Neuronal stem cell (in vitro differentiated cells): ENCODE measurements around the gene GTF2H1.
A peak's percentile ranks its signal among the peaks of the same experiment; 100 is the strongest.

Source experiments
- DNase-seq: peaks from one replicate; pipeline ENCODE4 v3.0.0-alpha.2; 2013; ENCODE audit warnings: low spot score
- H2AFZ ChIP-seq: one replicate; pipeline ENCODE4 v1.6.1; 2013; ENCODE audit warnings: mild to moderate bottlenecking, low read length, inconsistent platforms
- H2AK5ac ChIP-seq: 2 replicates; pipeline ENCODE4 v1.6.1; 2013; ENCODE audit warnings: low read depth, mild to moderate bottlenecking, inconsistent platforms, low read length, moderate library complexity, mixed read lengths
- H2BK120ac ChIP-seq: 2 replicates; pipeline ENCODE4 v1.6.1; 2013; ENCODE audit warnings: low read depth, mild to moderate bottlenecking, inconsistent platforms, low read length, moderate library complexity, mixed read lengths
- H2BK12ac ChIP-seq: one replicate; pipeline ENCODE4 v1.6.1; 2013; ENCODE audit warnings: low read length, inconsistent platforms
- H2BK15ac ChIP-seq: 2 replicates; pipeline ENCODE4 v1.6.1; 2013; ENCODE audit warnings: mild to moderate bottlenecking, low read length, inconsistent platforms, mixed read lengths
- H2BK5ac ChIP-seq: one replicate; pipeline ENCODE4 v1.6.1; 2013; ENCODE audit warnings: inconsistent platforms, mild to moderate bottlenecking, low read length, moderate library complexity
- H3K14ac ChIP-seq: one replicate; pipeline ENCODE4 v1.6.1; 2013; ENCODE audit warnings: low read length, inconsistent platforms
- H3K18ac ChIP-seq: 2 replicates; pipeline ENCODE4 v1.6.1; 2013; ENCODE audit warnings: low read length, inconsistent platforms
- H3K23ac ChIP-seq: 2 replicates; pipeline ENCODE4 v1.6.1; 2013; ENCODE audit warnings: low read depth, mild to moderate bottlenecking, mixed read lengths, low read length, inconsistent platforms; ENCODE audit not compliant: poor library complexity
- H3K27ac ChIP-seq: replicated peaks from 3 replicates; pipeline ENCODE4 v1.5.1; 2013; ENCODE audit warnings: low read length, inconsistent platforms
- H3K27me3 ChIP-seq, 3 experiments: 2 replicates each; pipeline ENCODE4 v1.6.1; 2013; ENCODE audit warnings: low read length in 3 of 3, mild to moderate bottlenecking in 2 of 3, inconsistent platforms in 1 of 3, low read depth in 1 of 3, mixed read lengths in 1 of 3, moderate library complexity in 1 of 3; ENCODE audit not compliant: control insufficient read depth in 3 of 3, insufficient read depth in 3 of 3
- H3K36me3 ChIP-seq, 2 donors: replicated peaks in 1 of 2; 2 replicates each; pipeline ENCODE4 v1.6.1; 2013; ENCODE audit warnings: low read length in 2 of 2; ENCODE audit not compliant: control insufficient read depth in 2 of 2, insufficient read depth in 2 of 2
- H3K4ac ChIP-seq: 2 replicates; pipeline ENCODE4 v1.6.1; 2013; ENCODE audit warnings: inconsistent platforms, mild to moderate bottlenecking, low read length, moderate library complexity
- H3K4me1 ChIP-seq, 2 donors: 1 replicate in 1 of 2; 2 replicates in 1 of 2; pipeline ENCODE4 v1.6.1; 2013; ENCODE audit warnings: low read length in 2 of 2, low read depth in 1 of 2; ENCODE audit not compliant: control insufficient read depth in 2 of 2, insufficient read depth in 1 of 2
- H3K4me2 ChIP-seq: one replicate; pipeline ENCODE4 v1.6.1; 2013; ENCODE audit warnings: mild to moderate bottlenecking, low read length, inconsistent platforms; ENCODE audit not compliant: insufficient read depth, poor library complexity, severe bottlenecking
- H3K4me3 ChIP-seq, 2 donors: 2 replicates each; pipeline ENCODE4 v1.5.1; 2013; ENCODE audit warnings: low read length in 2 of 2, mild to moderate bottlenecking in 2 of 2, inconsistent platforms in 1 of 2, moderate library complexity in 1 of 2
- H3K79me1 ChIP-seq: one replicate; pipeline ENCODE4 v1.6.1; 2013; ENCODE audit warnings: low read depth, mild to moderate bottlenecking, inconsistent platforms, low read length, moderate library complexity
- H3K9ac ChIP-seq: one replicate; pipeline ENCODE4 v1.6.1; 2013; ENCODE audit warnings: mild to moderate bottlenecking, low read depth, low read length, inconsistent platforms; ENCODE audit not compliant: poor library complexity
- H3K9me3 ChIP-seq, 2 donors: replicated peaks in 1 of 2; 2 replicates each; pipeline versions ENCODE3 to v1.6.1; 2013; ENCODE audit warnings: low read length in 2 of 2, mild to moderate bottlenecking in 2 of 2, inconsistent platforms in 1 of 2, low read depth in 1 of 2, mixed read lengths in 1 of 2, moderate library complexity in 1 of 2; ENCODE audit not compliant: control insufficient read depth in 2 of 2, insufficient read depth in 1 of 2
- H4K8ac ChIP-seq: one replicate; pipeline ENCODE4 v1.6.1; 2013; ENCODE audit warnings: low read depth, mild to moderate bottlenecking, inconsistent platforms, low read length, moderate library complexity
- H4K91ac ChIP-seq: one replicate; pipeline ENCODE4 v1.6.1; 2013; ENCODE audit warnings: low read length, low read depth, mild to moderate bottlenecking, inconsistent platforms; ENCODE audit not compliant: poor library complexity
- WGBS, 2 donors: extraction: QIAGEN DNeasy Blood & Tissue Kit; methylation state at CpG; one replicate each; pipeline ENCODE4 v1.1.7; 2013; ENCODE audit warnings: missing lambda C conversion rate in 2 of 2, mixed read lengths in 1 of 2; ENCODE audit not compliant: insufficient read length in 2 of 2, insufficient replicate concordance in 1 of 2; ENCODE audit errors: extremely low coverage in 2 of 2; 5-methylcytosine and 5-hydroxymethylcytosine counted together

The GTF2H1 gene

GRCh38 chr11:18319914-18320313 lies 2.5 kb upstream of the GTF2H1 start:
- no peak overlapping the region for H3K4ac ChIP-seq
- no peak overlapping the region for H2AFZ ChIP-seq
- peaks cover 3 to 17% of the 10 kb centered on the region in 2 donors for H3K4me1 ChIP-seq
- H3K4me3 ChIP-seq, result no peak overlapping the region
- H3K36me3 ChIP-seq, result peaks cover 0 to 27% of the 10 kb centered on the region in 2 donors
- H3K9ac ChIP-seq, result no peak overlapping the region
- H3K27me3 ChIP-seq, result no peaks in the 10 kb centered on the region
- no peak overlapping the region for H2BK5ac ChIP-seq
- H3K79me1 ChIP-seq, result peaks cover 8% of the 10 kb centered on the region
- H2BK12ac ChIP-seq, result no peak overlapping the region
- DNase-seq, result no peak
- no peak overlapping the region for H2AK5ac ChIP-seq
- H3K4me2 ChIP-seq, result no peak overlapping the region
- H2BK15ac ChIP-seq, result no peak overlapping the region
- no peak overlapping the region for H3K14ac ChIP-seq
- H3K27ac ChIP-seq, result no peak overlapping the region
- no peak overlapping the region for H3K23ac ChIP-seq
- no peak overlapping the region for H2BK120ac ChIP-seq
- no peak overlapping the region for H4K91ac ChIP-seq
- H3K9me3 ChIP-seq, result no peaks in the 10 kb centered on the region
- H3K18ac ChIP-seq, result no peak overlapping the region
- H4K8ac ChIP-seq, result no peak overlapping the region
- WGBS, 2 donors, result no CpG with 5 or more reads among the region's 3 CpGs

GRCh38 chr11:18320617-18321016 lies 1.8 kb upstream of the GTF2H1 start:
- H4K8ac ChIP-seq, result no peak overlapping the region
- H3K4me2 ChIP-seq, result no peak overlapping the region
- H3K36me3 ChIP-seq, result peaks cover 0 to 34% of the 10 kb centered on the region in 2 donors
- no peak overlapping the region for H2BK15ac ChIP-seq
- H4K91ac ChIP-seq, result no peak overlapping the region
- no peak overlapping the region for H3K9ac ChIP-seq
- no peak overlapping the region for H3K4ac ChIP-seq
- H2BK5ac ChIP-seq, result no peak overlapping the region
- H3K9me3 ChIP-seq, result no peaks in the 10 kb centered on the region
- H3K27ac ChIP-seq, result no peak overlapping the region
- no peak overlapping the region for H3K18ac ChIP-seq
- H3K4me1 ChIP-seq, result peaks cover 3 to 17% of the 10 kb centered on the region in 2 donors
- no peak overlapping the region for H2BK12ac ChIP-seq
- H3K14ac ChIP-seq, result no peak overlapping the region
- H3K79me1 ChIP-seq, result peaks cover 8% of the 10 kb centered on the region
- no peak overlapping the region for H2AFZ ChIP-seq
- H3K23ac ChIP-seq, result no peak overlapping the region
- no peak overlapping the region for H2AK5ac ChIP-seq
- DNase-seq, result no peak
- H3K4me3 ChIP-seq, result peak overlapping the region in 1 of 2 donors; percentile 70
- H2BK120ac ChIP-seq, result no peak overlapping the region
- H3K27me3 ChIP-seq, result no peaks in the 10 kb centered on the region

GRCh38 chr11:18321578-18321968 lies 794 bp upstream of the GTF2H1 start:
- no CpG with 5 or more reads among the region's 4 CpGs for WGBS, 2 donors
- Histone ChIP-seq H3K23ac (no peak overlapping the region), H2AFZ (peak overlapping the region; percentile 95), H3K4me3 (peak overlapping the region; percentile 70 to 95), H3K4me1 (peaks cover 3 to 17% of the 10 kb centered on the region in 2 donors), H3K4ac (no peak overlapping the region), H4K8ac (no peak overlapping the region), H3K18ac (no peak overlapping the region), H3K9ac (no peak overlapping the region), H3K36me3 (peaks cover 0 to 36% of the 10 kb centered on the region in 2 donors), H3K14ac (no peak overlapping the region), H3K9me3 (no peaks in the 10 kb centered on the region), H3K4me2 (peak overlapping the region; percentile 47), H3K27me3 (no peaks in the 10 kb centered on the region), H4K91ac (no peak overlapping the region), H3K79me1 (peaks cover 6% of the 10 kb centered on the region), H2AK5ac (no peak overlapping the region), H2BK12ac (no peak overlapping the region), H3K27ac (no peak overlapping the region), H2BK5ac (peak overlapping the region; percentile 100), H2BK120ac (no peak overlapping the region), H2BK15ac (no peak overlapping the region)
- DNase-seq, result no peak

- Histone ChIP-seq H2BK120ac (no peak overlapping the region), H3K9me3 (no peaks in the 10 kb centered on the region), H3K14ac (no peak overlapping the region), H3K4me3 (peak overlapping the region; percentile 70 to 95), H4K8ac (no peak overlapping the region), H2AFZ (peak overlapping the region; percentile 95), H3K36me3 (peaks cover 2 to 41% of the 10 kb centered on the region in 2 donors), H2AK5ac (no peak overlapping the region), H3K9ac (peak overlapping the region; percentile 86), H2BK15ac (no peak overlapping the region), H3K79me1 (peaks cover 6% of the 10 kb centered on the region), H2BK12ac (no peak overlapping the region), H3K4ac (no peak overlapping the region), H3K4me2 (peak overlapping the region; percentile 70), H3K4me1 (peaks cover 3 to 17% of the 10 kb centered on the region in 2 donors), H3K18ac (no peak overlapping the region), H4K91ac (no peak overlapping the region), H2BK5ac (peak overlapping the region; percentile 100), H3K27me3 (no peaks in the 10 kb centered on the region), H3K27ac (no peak overlapping the region), H3K23ac (no peak overlapping the region)
- no CpG with 5 or more reads among the region's 18 CpGs for WGBS, 2 donors
- no peak for DNase-seq
Observed at GRCh38 chr11:18322818-18323570, 627 bp downstream of the GTF2H1 start.
